ENCODE data around the gene GPD1. TPM values are rescaled to one million over a fixed set of nuclear protein-coding genes. Genes with fewer than 3 reads are reported as not detected.
"Not testable (repeated sequence)": the region's sequence is repeated elsewhere in the genome, so short reads cannot be mapped to it uniquely, and the experiment has no call there.

Gene GPD1
- total RNA-seq, 1 experiment from 2014 or later, result 1.6 TPM

DNA sequence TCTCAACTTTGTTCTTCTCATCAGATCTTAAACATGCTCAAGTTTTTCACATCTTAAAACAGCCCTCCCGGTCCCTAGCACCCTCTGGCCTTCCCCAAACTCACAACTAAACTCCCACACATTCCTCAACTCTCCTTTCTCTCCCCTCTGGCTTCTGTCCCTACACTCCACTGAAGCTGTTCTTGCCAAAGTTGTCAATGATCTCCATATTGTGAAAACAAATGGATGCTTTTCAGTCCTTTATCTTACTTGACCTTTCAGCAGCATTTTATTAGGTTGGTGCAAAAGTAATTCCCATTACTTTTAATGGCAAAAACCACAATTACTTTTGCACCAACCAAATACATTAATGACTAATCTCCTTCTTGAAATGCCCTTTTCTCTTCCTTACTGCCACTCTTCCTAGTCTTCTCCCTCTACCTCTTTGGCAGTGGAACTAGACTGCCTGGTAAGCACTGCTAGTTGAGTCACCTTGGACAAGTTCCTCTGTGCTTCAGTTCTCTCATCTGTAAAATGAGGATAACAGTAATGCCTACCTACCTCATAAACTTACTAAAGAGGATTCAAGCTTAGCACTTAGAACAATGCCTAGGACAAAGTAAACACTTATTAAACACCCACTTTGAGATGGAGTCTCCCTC is 47.4 kb downstream of the GPD1 start:
- Histone ChIP-seq H2AFZ (ENCODE audit: low read depth, low read length, poor library complexity, severe bottlenecking) (no peak overlapping the region), H3K4me1 (ENCODE audit: control insufficient read depth in 1 of 2, insufficient read depth in 2 of 2, low read length in 2 of 2) (no peaks in the 10 kb centered on the region), H3K9me3 (ENCODE audit: control insufficient read depth in 1 of 2, insufficient read depth in 1 of 2, low read depth in 1 of 2, low read length in 2 of 2) (no peaks in the 10 kb centered on the region), H3K9me2 (ENCODE audit: insufficient read depth) (no peaks in the 10 kb centered on the region), H3K27ac (ENCODE audit: low read depth, low read length) (no peak overlapping the region), H3K9ac (ENCODE audit: low read length) (no peak overlapping the region), H3K4me2 (ENCODE audit: low read length) (no peak overlapping the region), H3K27me3 (ENCODE audit: insufficient read depth, low read length) (no peaks in the 10 kb centered on the region), H3K4me3 (replicated peaks in 1 of 2; ENCODE audit: low read depth in 1 of 2, low read length in 2 of 2) (no peak overlapping the region), H3K36me3 (ENCODE audit: control insufficient read depth in 1 of 2, insufficient read depth in 2 of 2, low read length in 2 of 2) (no peaks in the 10 kb centered on the region), H4K20me1 (ENCODE audit: insufficient read depth) (no peaks in the 10 kb centered on the region), H3K79me2 (ENCODE audit: insufficient read depth, low read length) (peaks cover 13% of the 10 kb centered on the region; the same call in 1 of the 2 replicates)
- ChIA-PET CTCF (no interaction called here), POLR2A (interaction anchor here (0.6 kb wide), 1 partner anchor 58 kb away, joined by 3 read pairs; no protein-coding TSS in a partner anchor), RAD21 (ENCODE audit: low non-redundant PET in 1 of 2, low total read pairs in 2 of 2, uncharacterized antibody in 2 of 2, unreplicated experiment in 2 of 2) (no interaction called here)
- no peak for DNase-seq (ENCODE audit: low read depth, low spot score)
- intact Hi-C loops (cut with micrococcal nuclease), result no loop called here
- TSS peak; percentile 48 for BruUV-seq (replicated peaks)
- TF ChIP-seq ZNF274 (IDR thresholded peaks at IDR 0.05; ENCODE audit: low read depth, low read length) (no peak), JUND (IDR thresholded peaks at IDR 0.05) (no peak), SP1 (IDR thresholded peaks at IDR 0.05; ENCODE audit: low read depth) (no peak), TCF7L2 (IDR thresholded peaks at IDR 0.05; ENCODE audit: borderline replicate concordance, extremely low read depth, insufficient read depth, insufficient read length) (no peak), MAX (IDR thresholded peaks at IDR 0.05) (no peak), REST (IDR thresholded peaks at IDR 0.05; ENCODE audit: low read depth) (no peak), ELF1 (IDR thresholded peaks at IDR 0.05; ENCODE audit: borderline replicate concordance, low read depth) (no peak), SRF (IDR thresholded peaks at IDR 0.05; ENCODE audit: low read depth) (no peak), EZH2 (IDR thresholded peaks at IDR 0.05) (no peak), RAD21 (IDR thresholded peaks at IDR 0.05; ENCODE audit: low read depth) (no peak), FOSL1 (IDR thresholded peaks at IDR 0.05; ENCODE audit: low read depth) (no peak)
- ATAC-seq, result no peak

- peaks cover 17% of the 10 kb centered on the region; the same call in 1 of the 2 replicates for H3K79me2 ChIP-seq (ENCODE audit: insufficient read depth, low read length)
- H3K36me3 ChIP-seq (ENCODE audit: control insufficient read depth in 1 of 2, insufficient read depth in 2 of 2, low read length in 2 of 2); BruUV-seq (replicated peaks); H3K27me3 ChIP-seq (ENCODE audit: insufficient read depth, low read length); H3K4me2 ChIP-seq (ENCODE audit: low read length); DNase-seq (ENCODE audit: low read depth, low spot score); POLR2A ChIA-PET; intact Hi-C loops (cut with micrococcal nuclease); H3K27ac ChIP-seq (ENCODE audit: low read depth, low read length); H3K9me3 ChIP-seq (ENCODE audit: control insufficient read depth in 1 of 2, insufficient read depth in 1 of 2, low read depth in 1 of 2, low read length in 2 of 2); H3K9ac ChIP-seq (ENCODE audit: low read length); H3K4me1 ChIP-seq (ENCODE audit: control insufficient read depth in 1 of 2, insufficient read depth in 2 of 2, low read length in 2 of 2); H3K9me2 ChIP-seq (ENCODE audit: insufficient read depth); H3K4me3 ChIP-seq (replicated peaks in 1 of 2; ENCODE audit: low read depth in 1 of 2, low read length in 2 of 2); ATAC-seq; H4K20me1 ChIP-seq (ENCODE audit: insufficient read depth); CTCF ChIA-PET; H2AFZ ChIP-seq (ENCODE audit: low read depth, low read length, poor library complexity, severe bottlenecking): not testable (repeated sequence)
- RAD21 ChIA-PET (ENCODE audit: low non-redundant PET in 1 of 2, low total read pairs in 2 of 2, uncharacterized antibody in 2 of 2, unreplicated experiment in 2 of 2), result interaction anchor here in 1 of 2 experiments (0.7 kb wide), 1 partner anchor 39 kb away, joined by 7 read pairs; no protein-coding TSS in a partner anchor
Measured at GRCh38 chr12:50154947-50155346, 51.1 kb downstream of the GPD1 start.

Data from HCT116 (cell line).